GM21786 (cell line): ENCODE results near the gene TAF1A.

ENCODE experiments used
- ATAC-seq: cut with Tn5 transposase; IDR thresholded peaks from one replicate; pipeline ENCODE4 v1.9.1; 2021; ENCODE audit not compliant: unreplicated experiment

Gene TAF1A

GRCh38 chr1:222600281-222600680 lies 10.5 kb upstream of the TAF1A start:
- no peak for ATAC-seq

DNA sequence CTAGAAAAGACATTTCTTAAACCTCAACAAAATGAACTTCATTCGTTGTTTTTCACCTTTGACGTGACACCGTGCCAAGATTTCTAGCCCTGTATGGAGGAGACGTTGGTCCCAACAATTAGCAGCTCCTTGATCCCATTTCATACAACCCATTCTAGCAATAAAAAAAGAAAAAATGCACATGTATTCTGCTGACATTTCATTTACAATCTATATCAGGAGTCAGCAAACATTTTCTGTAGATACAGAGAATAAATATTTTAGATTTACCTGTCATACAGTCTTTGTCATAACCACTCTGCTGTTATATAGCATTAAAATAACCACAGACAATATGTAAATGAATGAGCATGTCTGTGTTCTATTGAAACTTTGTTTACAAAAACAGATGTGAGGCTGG lies 7.0 kb upstream of the TAF1A start:
- ATAC-seq, result no peak

- ATAC-seq, result no peak
Measured at GRCh38 chr1:222594789-222595188, 5.1 kb upstream of the TAF1A start.

DNA sequence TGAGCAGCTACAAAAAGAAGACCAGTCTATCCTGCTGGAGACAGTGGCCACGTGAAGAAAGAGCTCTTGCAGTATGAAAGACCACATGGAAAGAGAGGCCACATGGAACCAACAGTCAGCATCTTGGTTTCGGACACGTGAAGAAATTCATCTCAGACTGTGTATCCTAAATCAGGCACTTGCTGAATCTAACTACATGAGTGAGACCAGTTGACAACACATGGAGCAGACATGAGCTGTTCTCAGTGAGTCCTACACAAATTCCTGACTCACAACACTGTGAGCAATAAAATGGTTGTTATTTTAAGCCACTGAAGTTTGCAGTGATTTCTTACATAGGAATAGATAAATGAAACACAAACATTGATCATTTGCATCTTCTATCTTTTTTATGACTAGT lies 2.4 kb upstream of the TAF1A start:
- no peak for ATAC-seq

DNA sequence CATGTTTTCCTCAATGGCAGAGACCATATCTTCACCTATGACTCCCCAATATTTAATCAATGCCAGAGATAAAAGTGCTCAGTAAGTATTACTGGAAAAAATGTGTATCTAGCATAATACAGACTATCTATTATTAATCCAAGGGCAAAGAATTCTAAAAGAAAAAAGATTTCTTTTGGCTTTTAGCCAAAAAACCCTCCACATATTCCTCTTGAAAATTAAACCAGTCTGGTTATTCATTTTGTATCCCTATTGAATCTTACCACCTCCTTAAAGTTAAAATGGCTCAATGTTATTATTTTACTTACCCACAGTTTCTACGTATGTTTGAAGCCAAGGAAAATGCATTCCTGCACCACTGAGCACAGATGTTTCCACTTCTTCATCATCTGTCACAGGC lies 1.6 kb downstream of the TAF1A start:
- ATAC-seq, result no peak

- ATAC-seq, result no peak
Measured at GRCh38 chr1:222586842-222587241, 2.9 kb downstream of the TAF1A start.

DNA sequence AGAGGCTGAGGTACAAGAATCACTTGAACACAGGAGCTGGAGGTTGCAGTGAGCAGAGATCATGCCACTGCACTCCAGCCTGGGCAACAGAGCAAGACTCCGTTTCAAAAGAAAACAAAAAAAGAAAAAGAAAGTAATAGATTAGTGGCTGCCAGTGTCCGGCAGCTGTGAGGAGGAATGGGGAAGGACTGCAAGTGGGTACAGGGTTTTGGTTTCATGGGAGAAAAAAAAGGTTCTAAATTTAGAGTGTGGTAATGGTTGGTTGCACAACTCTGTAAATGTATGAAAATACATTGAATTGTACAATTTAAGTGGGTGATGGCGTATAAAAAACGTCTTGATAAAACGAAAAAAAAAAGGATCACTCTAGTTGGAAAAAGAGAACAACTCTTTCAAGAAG lies 6.7 kb downstream of the TAF1A start:
- ATAC-seq, result peak; percentile 89

DNA sequence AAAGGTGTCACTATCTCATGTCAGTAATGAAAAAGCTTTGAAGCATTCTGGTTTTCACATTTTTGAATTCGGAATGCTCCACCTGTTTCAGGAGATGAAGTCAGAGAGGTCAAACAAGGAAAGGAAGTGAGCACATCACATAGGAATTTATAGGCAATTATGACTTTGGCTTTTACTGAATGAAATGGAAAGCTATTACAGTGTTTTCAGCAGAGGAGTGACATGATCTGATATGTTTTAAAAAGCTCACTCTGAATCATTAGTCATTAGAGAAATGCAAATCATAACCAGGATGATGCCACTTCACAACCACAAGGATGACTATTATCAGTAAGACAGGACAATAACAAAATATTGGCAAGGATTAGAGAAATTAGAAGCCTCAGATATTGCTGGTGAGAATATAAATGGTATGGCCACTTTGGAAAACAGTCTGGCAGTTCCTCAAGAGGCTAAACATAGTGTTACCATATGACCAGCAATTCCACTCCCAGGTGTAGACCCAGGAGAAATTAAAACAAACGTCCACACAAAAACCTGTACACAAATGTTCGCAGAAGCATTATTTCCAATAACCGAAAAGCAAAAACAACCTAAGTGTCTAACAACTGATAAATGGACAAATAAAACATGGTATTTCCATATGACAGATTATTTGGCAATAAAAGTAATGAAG lies 7.5 kb downstream of the TAF1A start:
- ATAC-seq, result peak; percentile 58

DNA sequence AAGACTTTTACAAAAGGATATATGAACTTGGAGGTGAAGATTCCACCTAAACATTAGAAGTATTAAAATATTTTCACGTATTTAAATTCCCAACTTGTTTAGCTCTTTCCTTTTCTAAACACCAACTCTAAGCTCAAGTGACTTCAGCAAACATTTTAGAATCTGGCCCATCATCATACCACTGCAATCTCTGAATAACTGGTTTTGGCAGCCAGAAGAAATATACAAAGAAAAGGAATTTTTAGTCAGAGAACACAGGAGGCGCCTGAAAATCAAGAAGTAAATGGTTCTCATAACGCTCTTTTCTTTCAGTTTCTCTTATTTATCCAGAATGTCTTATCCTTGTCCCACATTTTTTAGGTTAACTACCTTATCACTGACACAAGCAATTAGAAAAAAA lies 10.4 kb downstream of the TAF1A start:
- no peak for ATAC-seq

GRCh38 chr1:222570837-222571236 lies 18.9 kb downstream of the TAF1A start:
- ATAC-seq, result no peak

DNA sequence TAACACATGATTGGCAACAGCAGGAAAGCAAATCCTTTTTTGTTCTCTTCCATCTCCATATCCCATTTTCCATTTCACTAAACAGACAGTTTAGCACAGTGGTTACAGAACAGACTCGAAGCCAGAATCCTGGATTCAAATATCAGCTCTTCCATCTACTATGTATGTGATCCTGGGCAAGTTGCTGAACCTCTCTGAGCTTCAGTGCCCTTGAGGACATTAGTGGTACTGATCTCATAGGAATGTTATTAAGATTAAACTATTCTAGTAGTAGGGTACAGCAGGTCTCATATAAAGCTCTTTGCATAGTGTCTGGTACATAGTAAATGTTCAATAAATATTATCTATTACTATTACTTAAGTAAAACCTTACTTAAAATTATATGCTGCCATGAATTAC lies 28.1 kb downstream of the TAF1A start:
- no peak for ATAC-seq

GRCh38 chr1:222557574-222557973 lies 32.2 kb downstream of the TAF1A start:
- ATAC-seq, result no peak

DNA sequence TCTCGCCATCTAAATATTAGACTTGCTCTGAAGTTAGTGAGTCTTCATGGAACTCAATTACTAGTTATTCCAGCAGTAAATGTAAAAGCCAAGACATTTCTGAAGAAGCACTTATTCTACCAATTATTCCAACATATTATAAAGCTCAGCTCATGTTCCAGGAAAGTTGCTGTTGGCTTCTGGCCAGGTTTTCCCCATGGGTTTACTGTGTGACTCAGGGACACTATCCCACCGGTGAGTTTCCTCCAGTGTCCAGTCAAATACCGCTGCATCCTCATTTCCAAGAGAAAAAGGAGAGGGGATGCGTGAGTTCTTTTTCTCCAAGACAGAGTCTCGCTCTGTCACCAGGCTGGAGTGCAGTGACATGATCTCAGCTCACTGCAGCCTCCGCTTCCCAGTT lies 32.6 kb downstream of the TAF1A start:
- ATAC-seq, result no peak

GRCh38 chr1:222555992-222556615 lies 33.6 kb downstream of the TAF1A start:
- no peak for ATAC-seq

GRCh38 chr1:222554177-222554576 lies 35.6 kb downstream of the TAF1A start:
- no peak for ATAC-seq

DNA sequence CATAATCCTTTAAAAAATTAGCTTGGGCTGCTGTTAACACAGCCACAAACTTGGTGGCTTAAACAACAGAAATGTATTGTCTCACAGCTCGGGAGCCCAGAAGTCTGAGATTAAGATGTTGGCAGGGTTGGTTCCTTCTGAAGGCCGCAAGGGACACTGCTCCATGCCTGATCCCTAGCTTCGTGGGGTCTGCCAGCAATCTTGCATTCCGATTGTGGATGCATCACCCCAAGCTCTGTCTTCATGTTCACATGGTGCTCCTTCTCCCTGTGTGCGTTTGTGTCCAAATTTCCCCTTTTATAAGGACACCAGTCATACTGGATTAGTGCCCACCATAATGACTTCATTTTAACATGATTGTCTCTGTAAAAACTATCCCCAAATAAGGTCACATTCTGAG lies 36.9 kb downstream of the TAF1A start:
- no peak for ATAC-seq

DNA sequence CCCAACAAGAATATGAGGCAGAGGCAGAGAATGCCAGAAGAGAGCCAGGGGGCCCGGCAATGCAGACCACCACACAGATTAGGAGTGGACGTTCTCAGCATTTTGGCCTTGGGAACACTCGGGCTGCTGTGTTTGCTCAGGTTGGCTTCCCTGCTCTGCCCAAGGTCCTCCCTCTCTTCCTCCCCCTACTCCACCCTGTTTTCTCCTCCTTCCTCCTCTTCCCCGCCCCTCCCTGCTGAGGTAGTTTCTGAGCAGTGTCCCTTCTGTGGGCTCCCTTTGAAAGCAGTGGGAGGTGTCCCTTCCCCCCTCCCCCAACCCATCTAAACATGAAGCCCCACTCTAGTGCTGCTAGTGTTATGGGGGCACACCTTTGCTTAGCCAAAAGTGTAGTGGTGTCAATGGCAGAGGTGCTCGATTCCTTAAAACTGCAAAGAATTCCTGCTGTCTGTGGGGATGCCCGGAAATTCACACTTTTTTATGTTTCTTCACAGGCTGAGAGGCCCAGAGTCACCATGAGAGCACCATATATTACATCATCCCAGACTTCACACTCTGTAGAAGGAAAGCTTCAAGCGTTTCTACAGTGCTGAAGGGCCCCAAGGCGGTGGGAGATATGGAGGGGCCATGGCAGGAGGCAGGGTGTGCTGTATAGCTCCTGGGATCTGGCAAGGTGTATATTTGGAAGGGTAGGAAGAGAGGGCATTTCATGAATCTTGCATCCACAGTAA lies 41.6 kb downstream of the TAF1A start, which contains the start of gene HHIPL2:
TSS of gene HHIPL2 (minus strand) at position 161 of the 728 bp plus-strand sequence. CDS start at position 101, 60 bp downstream.
- no peak for ATAC-seq

- ATAC-seq, result no peak
Measured at GRCh38 chr1:222547260-222547614, 42.5 kb downstream of the TAF1A start.

DNA sequence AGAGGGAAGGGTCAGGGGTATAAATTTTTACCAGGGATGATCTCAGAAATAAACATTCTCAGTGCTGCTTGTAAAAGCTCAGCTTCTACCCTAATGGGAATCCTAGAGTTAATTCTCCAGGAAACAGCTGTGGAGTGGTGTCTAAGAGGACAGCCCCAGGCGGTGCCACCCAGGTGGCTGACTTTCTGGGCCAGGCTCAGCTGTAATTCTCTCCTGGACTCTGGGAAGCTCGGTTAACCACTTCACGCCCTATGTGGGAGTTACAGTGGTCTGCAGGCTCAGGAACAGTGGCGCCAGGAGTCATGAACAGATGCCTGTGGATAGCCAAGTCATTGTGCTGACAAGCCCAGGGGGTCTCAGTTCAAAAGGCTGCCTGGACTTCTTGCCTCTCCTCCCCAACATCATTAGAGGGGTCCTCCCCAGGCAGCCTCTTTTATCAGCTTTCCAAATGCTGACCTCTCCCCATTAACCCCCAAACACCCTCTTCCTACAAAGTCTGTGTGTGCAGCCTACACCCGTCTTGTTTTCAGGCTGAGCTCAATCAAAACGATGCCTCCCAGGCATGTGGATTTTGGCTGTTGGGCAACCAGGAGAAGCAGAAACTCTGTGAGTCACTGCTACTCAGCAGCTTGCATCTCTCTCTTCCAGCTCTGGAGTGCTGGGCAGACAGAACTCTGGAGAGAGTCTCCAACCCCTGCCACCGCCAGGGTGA lies 43.0 kb downstream of the TAF1A start:
- no peak for ATAC-seq

DNA sequence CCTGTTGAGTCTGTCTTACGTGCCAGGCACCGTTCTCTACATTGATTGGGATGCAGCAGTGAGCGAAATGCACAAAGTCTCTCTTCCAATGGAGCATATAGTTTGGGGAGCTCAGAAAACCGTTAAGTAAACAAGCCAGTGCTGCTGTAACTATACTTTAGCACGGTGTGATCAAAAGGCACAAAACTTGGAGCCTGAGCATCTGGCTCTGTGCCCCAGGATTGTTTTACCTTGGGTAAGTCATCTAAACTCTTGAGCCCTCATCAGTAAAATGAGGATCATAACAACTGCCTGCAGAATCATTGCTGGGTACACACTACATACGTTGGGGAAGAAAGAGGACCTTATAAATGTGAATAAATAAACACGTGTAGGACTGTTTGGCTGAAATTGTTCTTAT lies 43.6 kb downstream of the TAF1A start:
- no peak for ATAC-seq

- no peak for ATAC-seq
Measured at GRCh38 chr1:222543817-222544216, 45.9 kb downstream of the TAF1A start.

- no peak for ATAC-seq
Measured at GRCh38 chr1:222540598-222540995, 49.1 kb downstream of the TAF1A start.
